Fibroblast of villous mesenchyme (primary cell): ENCODE data around the gene TXLNB. TPM values are rescaled to one million over a fixed set of nuclear protein-coding genes. Genes with fewer than 3 reads are reported as not detected.
A peak's percentile ranks its signal among the peaks of the same experiment; 100 is the strongest.

Experiments used
- DNase-seq: peaks from one replicate; pipeline ENCODE4 v3.0.0-alpha.2; 2010; ENCODE audit warnings: low read depth
- H3K4me3 ChIP-seq: 2 replicates; pipeline ENCODE4 v1.5.1; 2011; ENCODE audit warnings: low read depth, mild to moderate bottlenecking, low read length
- total RNA-seq: library from RNA; depleted of rRNA; stranded (reverse); fragments of >200 nt; gene quantifications from 2 replicates; pipeline ENCODE4 v1.2.3, GENCODE V29; 2012
- TF ChIP-seq, protein P1 (sequence below): IDR thresholded peaks from 2 replicates; pipeline ENCODE4 v1.5.1; 2012; ENCODE audit warnings: low read depth, mild to moderate bottlenecking, low read length; ENCODE audit not compliant: insufficient read depth

Gene TXLNB
- total RNA-seq, 1 donor: under 0.01 TPM

DNA sequence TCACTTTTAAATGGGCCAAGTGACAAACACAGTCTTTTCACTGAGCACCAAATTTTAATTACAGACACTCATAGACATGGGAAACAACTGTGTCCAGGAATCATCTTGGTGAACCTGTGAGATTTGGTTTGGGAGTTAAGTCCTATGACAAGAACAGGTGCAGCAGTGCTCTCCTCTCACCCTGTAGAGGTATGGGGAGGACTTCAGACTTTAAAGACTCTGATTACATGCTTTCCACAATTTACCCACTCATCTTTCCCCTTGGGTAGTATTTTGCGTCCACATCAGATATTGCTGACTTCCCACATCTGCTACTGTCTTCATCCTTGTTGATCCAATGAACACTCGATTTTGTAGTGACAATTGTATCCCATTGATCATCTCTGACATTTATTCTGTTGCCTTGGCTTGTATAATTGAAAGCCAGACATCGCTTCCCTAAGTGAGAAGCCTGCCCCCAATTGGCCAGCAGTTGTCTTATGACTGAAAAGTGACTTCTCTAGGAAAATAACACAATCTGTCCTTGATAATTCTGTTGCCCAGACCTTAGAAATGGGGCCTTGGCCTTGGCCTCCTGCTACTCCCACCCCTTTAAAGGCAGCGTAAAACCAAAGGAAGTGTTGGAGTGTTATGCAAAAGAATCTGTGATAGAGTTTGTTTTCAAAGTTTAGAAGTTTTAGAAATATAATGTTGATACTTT, 40.0 kb downstream of the TXLNB start:
- DNase-seq: no peak
- TF ChIP-seq, protein P1, sequence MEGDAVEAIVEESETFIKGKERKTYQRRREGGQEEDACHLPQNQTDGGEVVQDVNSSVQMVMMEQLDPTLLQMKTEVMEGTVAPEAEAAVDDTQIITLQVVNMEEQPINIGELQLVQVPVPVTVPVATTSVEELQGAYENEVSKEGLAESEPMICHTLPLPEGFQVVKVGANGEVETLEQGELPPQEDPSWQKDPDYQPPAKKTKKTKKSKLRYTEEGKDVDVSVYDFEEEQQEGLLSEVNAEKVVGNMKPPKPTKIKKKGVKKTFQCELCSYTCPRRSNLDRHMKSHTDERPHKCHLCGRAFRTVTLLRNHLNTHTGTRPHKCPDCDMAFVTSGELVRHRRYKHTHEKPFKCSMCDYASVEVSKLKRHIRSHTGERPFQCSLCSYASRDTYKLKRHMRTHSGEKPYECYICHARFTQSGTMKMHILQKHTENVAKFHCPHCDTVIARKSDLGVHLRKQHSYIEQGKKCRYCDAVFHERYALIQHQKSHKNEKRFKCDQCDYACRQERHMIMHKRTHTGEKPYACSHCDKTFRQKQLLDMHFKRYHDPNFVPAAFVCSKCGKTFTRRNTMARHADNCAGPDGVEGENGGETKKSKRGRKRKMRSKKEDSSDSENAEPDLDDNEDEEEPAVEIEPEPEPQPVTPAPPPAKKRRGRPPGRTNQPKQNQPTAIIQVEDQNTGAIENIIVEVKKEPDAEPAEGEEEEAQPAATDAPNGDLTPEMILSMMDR: no peak
- no peak overlapping the region for H3K4me3 ChIP-seq

DNA sequence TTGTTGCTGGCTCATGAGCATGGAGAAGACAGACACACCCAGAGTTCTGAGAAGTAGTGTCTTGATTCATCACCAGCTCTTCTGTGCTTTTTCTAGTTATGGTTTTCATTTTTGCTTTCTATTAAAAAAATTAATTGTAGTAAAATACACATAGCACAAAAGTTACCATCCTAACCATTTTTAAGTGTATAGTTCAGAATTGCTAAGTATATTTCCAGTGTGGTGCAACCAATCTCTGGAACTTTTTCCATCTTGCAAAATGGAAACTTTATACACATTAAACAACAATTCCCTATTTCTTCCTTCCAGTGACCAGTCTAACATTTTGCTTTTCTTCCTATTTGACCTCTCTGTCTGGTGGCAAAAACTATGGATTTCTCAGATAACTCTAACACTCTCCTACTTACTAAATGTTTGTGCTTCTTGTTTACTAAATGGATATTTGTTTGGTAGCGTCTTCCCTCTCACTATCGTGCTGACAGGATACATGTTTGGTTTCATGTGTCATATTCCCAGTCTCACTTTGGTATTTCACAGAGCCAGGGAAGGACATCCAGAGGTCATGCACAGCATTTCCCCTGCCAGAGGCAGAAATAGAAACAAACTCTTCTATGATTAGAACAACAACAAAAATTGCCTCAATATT, 40.6 kb downstream of the TXLNB start:
- peak; percentile 30 for DNase-seq
- TF ChIP-seq, protein P1: no peak
- H3K4me3 ChIP-seq: no peak overlapping the region

DNA sequence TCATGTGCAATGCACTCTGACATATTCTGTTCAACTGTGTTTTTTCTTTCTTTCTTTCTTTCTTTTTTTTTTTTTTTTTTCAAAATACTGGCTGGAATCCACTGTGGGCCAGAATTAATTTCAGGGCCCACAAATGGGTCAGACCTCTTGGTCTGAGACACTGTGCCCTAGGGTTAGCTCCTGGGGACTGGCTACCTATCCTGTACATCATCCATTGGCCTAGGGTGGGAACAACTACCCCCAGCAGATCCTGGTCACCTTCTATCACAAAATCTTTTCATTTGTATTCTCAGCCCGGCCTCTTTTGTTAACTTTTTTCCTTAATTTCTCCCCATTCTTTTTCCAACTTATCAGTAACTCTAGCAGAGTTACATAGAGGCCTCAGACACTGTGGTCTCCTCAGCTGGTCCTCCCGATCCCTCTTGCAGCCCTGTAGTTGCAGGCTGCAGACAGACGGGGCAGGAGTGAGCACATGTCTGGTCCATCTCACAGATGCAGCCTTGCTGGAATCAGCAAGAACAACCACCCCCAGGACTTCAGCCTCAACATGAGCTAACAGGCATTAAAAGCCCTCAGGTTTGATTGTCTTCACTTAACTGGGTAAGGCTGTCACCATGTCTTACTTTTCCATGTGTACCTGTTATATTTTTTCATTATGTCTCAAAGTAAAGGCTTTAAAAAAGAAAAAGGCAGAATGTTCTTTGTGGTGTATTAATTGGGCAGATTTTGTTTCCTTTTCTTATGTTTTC, 41.3 kb downstream of the TXLNB start:
- peak; percentile 50 for DNase-seq
- TF ChIP-seq, protein P1: peak; percentile 91
- no peak overlapping the region for H3K4me3 ChIP-seq

DNA sequence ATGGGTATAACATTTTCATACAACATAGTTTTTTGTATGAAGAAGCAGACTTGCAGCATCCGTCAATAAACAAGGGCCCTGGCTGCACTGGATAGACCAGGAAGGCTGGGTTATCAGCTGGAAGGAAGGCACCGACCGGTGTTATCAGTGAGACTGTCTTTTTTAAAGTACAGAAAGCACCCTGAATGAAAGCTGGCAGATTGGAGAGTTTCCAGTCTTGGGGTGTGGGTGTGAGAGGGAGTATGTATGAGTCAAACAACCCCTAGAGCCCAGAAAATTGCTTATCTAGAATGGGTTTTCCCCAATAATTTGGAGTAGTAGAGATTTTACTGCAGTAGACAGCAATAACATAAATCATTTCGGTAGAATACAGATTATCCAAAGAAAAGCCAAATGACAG, 42.4 kb downstream of the TXLNB start:
- no peak for DNase-seq
- TF ChIP-seq, protein P1: no peak
- no peak overlapping the region for H3K4me3 ChIP-seq

DNA sequence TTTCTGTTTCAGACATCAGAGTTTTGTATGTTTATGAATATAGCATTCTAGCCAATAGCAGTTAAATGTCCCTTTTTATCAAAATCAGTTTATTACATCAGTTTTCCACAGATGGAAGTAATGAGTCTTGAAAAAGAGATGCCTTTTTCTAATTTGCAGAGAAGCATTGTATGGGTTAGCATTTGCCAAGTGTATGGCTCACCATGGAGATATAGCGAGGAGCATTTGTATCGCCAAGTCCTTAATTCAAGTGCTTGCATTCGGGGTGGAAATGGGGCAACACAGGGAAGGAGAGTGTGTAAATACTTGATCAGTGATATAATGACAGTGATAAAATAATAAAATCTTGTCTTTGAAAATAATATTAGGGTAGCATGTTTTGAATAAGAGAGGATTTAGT, 42.9 kb downstream of the TXLNB start:
- H3K4me3 ChIP-seq: no peak overlapping the region
- no peak for DNase-seq
- TF ChIP-seq, protein P1: no peak

DNA sequence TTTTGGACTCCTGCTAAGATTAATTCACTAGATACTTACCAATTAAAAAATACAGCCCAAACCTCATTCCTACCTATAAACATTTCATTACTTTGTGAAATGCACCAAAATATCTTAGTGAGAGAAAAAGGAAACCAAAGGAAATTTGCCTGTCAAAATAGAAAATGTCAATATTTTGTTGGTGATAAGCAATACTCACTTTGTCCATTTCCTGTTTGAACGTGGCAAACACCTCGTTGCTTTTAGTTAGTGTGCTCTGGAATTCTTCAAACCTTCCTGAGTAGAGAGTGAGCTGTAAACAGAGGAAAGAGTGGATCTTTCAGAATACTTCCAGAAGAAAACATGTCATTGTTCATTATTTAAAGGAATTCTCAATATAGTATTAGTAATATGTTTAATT, 44.2 kb downstream of the TXLNB start:
- TF ChIP-seq, protein P1: no peak

More for the DNA sequence above, 44.2 kb downstream of the TXLNB start:
- H3K4me3 ChIP-seq: no peak overlapping the region
- DNase-seq: no peak
